Activated T-helper 1 cell treated with anti-CD3 and anti-CD28 coated beads, Interleukin-12 subunit alpha, Interleukin-12 subunit beta, Interleukin-2, Interleukin-4 antibody, amounts not matched to agents 30 ng/mL and 10 ng/mL and 1 ng/mL, durations not matched to agents 14 hours and 24 hours and 36 hours (primary cell): Measurements from ENCODE around the gene RLF. TPM values are rescaled to one million over a fixed set of nuclear protein-coding genes. Genes with fewer than 3 reads are reported as not detected.

Experiments
- DNase-seq: peaks from one replicate; pipeline ENCODE4 v3.0.0; 2021; ENCODE audit warnings: low spot score
- H3K27ac Mint-ChIP-seq: one replicate; pipeline ENCODE4 v1.8.0; 2021; ENCODE audit warnings: mild to moderate bottlenecking, mixed read lengths
- H3K27me3 Mint-ChIP-seq: one replicate; pipeline ENCODE4 v1.8.0; 2022; ENCODE audit warnings: mild to moderate bottlenecking, moderate library complexity, mixed read lengths; ENCODE audit not compliant: insufficient read depth
- H3K36me3 Mint-ChIP-seq: one replicate; pipeline ENCODE4 v1.8.0; 2021; ENCODE audit warnings: low read depth, mixed read lengths
- H3K4me1 Mint-ChIP-seq: one replicate; pipeline ENCODE4 v1.8.0; 2021; ENCODE audit warnings: low read depth, mixed read lengths
- H3K4me3 Mint-ChIP-seq: one replicate; pipeline ENCODE4 v1.8.0; 2021; ENCODE audit warnings: mild to moderate bottlenecking, moderate library complexity, mixed read lengths
- H3K9me3 Mint-ChIP-seq: one replicate; pipeline ENCODE4 v1.8.0; 2021; ENCODE audit warnings: mixed read lengths
- intact Hi-C: fragments of 100-400 bp; cut with micrococcal nuclease; formaldehyde crosslinking; loops from one replicate; pipeline ENCODE4 v1.15.1; 2024
- total RNA-seq: library from RNA; stranded (reverse); gene quantifications from 2 replicates; pipeline ENCODE4 v1.2.3, GENCODE V29; 2022

RLF gene
- 18.2 and 19.9 TPM in 2 replicates for total RNA-seq

- no peak within 1 kb of the TSS for H3K4me3 Mint-ChIP-seq
- H3K4me1 Mint-ChIP-seq = peaks cover 6% of the 10 kb centered on the region
Measured at GRCh38 chr1:40161125-40161887, at the start of gene RLF. TSS of gene RLF (plus strand) at chr1:40161387. CDS start at chr1:40161400, 13 bp downstream.

GRCh38 chr1:40114400-40114799 is 46.8 kb upstream of the RLF start:
- H3K4me3 Mint-ChIP-seq = no peak overlapping the region
- H3K36me3 Mint-ChIP-seq = no peaks in the 10 kb centered on the region
- peaks cover 31% of the 10 kb centered on the region for H3K9me3 Mint-ChIP-seq
- intact Hi-C loops = no loop called here
- H3K27ac Mint-ChIP-seq = no peak overlapping the region
- no peak for DNase-seq
- H3K27me3 Mint-ChIP-seq = peaks cover 36% of the 10 kb centered on the region
- no peaks in the 10 kb centered on the region for H3K4me1 Mint-ChIP-seq

More at GRCh38 chr1:40161125-40161887, at the start of gene RLF:
- H3K36me3 Mint-ChIP-seq = peaks cover 7% of the 10 kb centered on the region
- intact Hi-C loops = loop anchor here (1.0 to 5.0 kb wide), 8 partner anchors 25 to 821 kb away; partner anchors contain the start of gene ZMPSTE24
- H3K27me3 Mint-ChIP-seq = no peaks in the 10 kb centered on the region
- H3K9me3 Mint-ChIP-seq = no peaks in the 10 kb centered on the region
- peak; percentile 94 for DNase-seq
- H3K27ac Mint-ChIP-seq = no peak within 1 kb of the TSS

- no peak for DNase-seq
- Mint-ChIP-seq H3K27ac (no peak overlapping the region), H3K4me1 (no peaks in the 10 kb centered on the region), H3K4me3 (no peak overlapping the region), H3K36me3 (no peaks in the 10 kb centered on the region), H3K27me3 (peaks cover 15% of the 10 kb centered on the region), H3K9me3 (no peaks in the 10 kb centered on the region)
- intact Hi-C loops = no loop called here
Measured at GRCh38 chr1:40120128-40120527, 41.1 kb upstream of the RLF start.

GRCh38 chr1:40122855-40123254 is 38.3 kb upstream of the RLF start:
- H3K9me3 Mint-ChIP-seq = no peaks in the 10 kb centered on the region
- no peak for DNase-seq
- intact Hi-C loops = no loop called here
- H3K4me1 Mint-ChIP-seq = no peaks in the 10 kb centered on the region
- no peaks in the 10 kb centered on the region for H3K36me3 Mint-ChIP-seq
- H3K4me3 Mint-ChIP-seq = no peak overlapping the region
- H3K27ac Mint-ChIP-seq = no peak overlapping the region
- peaks cover 8% of the 10 kb centered on the region for H3K27me3 Mint-ChIP-seq

- intact Hi-C loops = no loop called here
- H3K36me3 Mint-ChIP-seq = no peaks in the 10 kb centered on the region
- DNase-seq = no peak
- no peak overlapping the region for H3K27ac Mint-ChIP-seq
- peaks cover 4% of the 10 kb centered on the region for H3K9me3 Mint-ChIP-seq
- H3K4me3 Mint-ChIP-seq = no peak overlapping the region
- no peaks in the 10 kb centered on the region for H3K4me1 Mint-ChIP-seq
- peaks cover 7% of the 10 kb centered on the region for H3K27me3 Mint-ChIP-seq
Measured at GRCh38 chr1:40130892-40131291, 30.3 kb upstream of the RLF start.

- no peak for DNase-seq
- H3K36me3 Mint-ChIP-seq = no peaks in the 10 kb centered on the region
- peaks cover 4% of the 10 kb centered on the region for H3K9me3 Mint-ChIP-seq
- intact Hi-C loops = no loop called here
- H3K27ac Mint-ChIP-seq = no peak overlapping the region
- no peaks in the 10 kb centered on the region for H3K4me1 Mint-ChIP-seq
- H3K27me3 Mint-ChIP-seq = peaks cover 7% of the 10 kb centered on the region
- no peak overlapping the region for H3K4me3 Mint-ChIP-seq
Measured at GRCh38 chr1:40132383-40133311, 28.5 kb upstream of the RLF start.

GRCh38 chr1:40133312-40133665 is 27.9 kb upstream of the RLF start:
- DNase-seq = no peak
- Mint-ChIP-seq H3K9me3 (peaks cover 4% of the 10 kb centered on the region), H3K27me3 (peaks cover 7% of the 10 kb centered on the region), H3K27ac (no peak overlapping the region), H3K4me3 (no peak overlapping the region), H3K36me3 (no peaks in the 10 kb centered on the region), H3K4me1 (no peaks in the 10 kb centered on the region)
- intact Hi-C loops = no loop called here

GRCh38 chr1:40133839-40134238 is 27.3 kb upstream of the RLF start:
- H3K27me3 Mint-ChIP-seq = peaks cover 9% of the 10 kb centered on the region
- H3K4me1 Mint-ChIP-seq = no peaks in the 10 kb centered on the region
- peaks cover 4% of the 10 kb centered on the region for H3K9me3 Mint-ChIP-seq
- DNase-seq = no peak
- H3K27ac Mint-ChIP-seq = no peak overlapping the region
- H3K4me3 Mint-ChIP-seq = no peak overlapping the region
- intact Hi-C loops = no loop called here
- H3K36me3 Mint-ChIP-seq = no peaks in the 10 kb centered on the region

GRCh38 chr1:40140211-40140973 is 20.8 kb upstream of the RLF start:
- no peaks in the 10 kb centered on the region for H3K36me3 Mint-ChIP-seq
- intact Hi-C loops = loop anchor here (5.0 kb wide), 1 partner anchor 63 kb away; no protein-coding TSS in a partner anchor
- no peak overlapping the region for H3K27ac Mint-ChIP-seq
- H3K27me3 Mint-ChIP-seq = peaks cover 11% of the 10 kb centered on the region
- no peaks in the 10 kb centered on the region for H3K9me3 Mint-ChIP-seq
- no peak overlapping the region for H3K4me3 Mint-ChIP-seq
- peaks cover 21% of the 10 kb centered on the region for H3K4me1 Mint-ChIP-seq
- DNase-seq = no peak

GRCh38 chr1:40141878-40142535 is 19.2 kb upstream of the RLF start:
- Mint-ChIP-seq H3K27ac (no peak overlapping the region), H3K27me3 (peaks cover 19% of the 10 kb centered on the region), H3K9me3 (no peaks in the 10 kb centered on the region), H3K4me3 (no peak overlapping the region), H3K36me3 (no peaks in the 10 kb centered on the region), H3K4me1 (peaks cover 21% of the 10 kb centered on the region)
- no peak for DNase-seq
- intact Hi-C loops = loop anchor here (5.0 kb wide), 1 partner anchor 65 kb away; no protein-coding TSS in a partner anchor

GRCh38 chr1:40143891-40144575 is 17.2 kb upstream of the RLF start:
- Mint-ChIP-seq H3K9me3 (no peaks in the 10 kb centered on the region), H3K27ac (no peak overlapping the region)
- intact Hi-C loops = loop anchor here (1.0 to 5.0 kb wide), 6 partner anchors 67 to 706 kb away; no protein-coding TSS in a partner anchor

More at GRCh38 chr1:40143891-40144575, 17.2 kb upstream of the RLF start:
- Mint-ChIP-seq H3K4me1 (peaks cover 32% of the 10 kb centered on the region), H3K4me3 (no peak overlapping the region), H3K36me3 (peaks cover 2% of the 10 kb centered on the region), H3K27me3 (peaks cover 29% of the 10 kb centered on the region)
- DNase-seq = peak; percentile 44
